Chondrocyte (in vitro differentiated cells): ENCODE measurements around the gene NTPCR. TPM values are rescaled to one million over a fixed set of nuclear protein-coding genes. Genes with fewer than 3 reads are reported as not detected.

ENCODE experiments used
- DNase-seq: peaks from one replicate; pipeline ENCODE4 v3.0.0; 2021; ENCODE audit warnings: mixed read lengths, low spot score
- H3K27ac Mint-ChIP-seq: one replicate; pipeline ENCODE4 v1.8.0; 2021; ENCODE audit warnings: mild to moderate bottlenecking, moderate library complexity, mixed read lengths; ENCODE audit not compliant: unreplicated experiment
- H3K27me3 Mint-ChIP-seq: 2 replicates; pipeline ENCODE4 v1.8.0; 2021; ENCODE audit warnings: low read depth, mixed read lengths
- H3K36me3 Mint-ChIP-seq: 2 replicates; pipeline ENCODE4 v1.8.0; 2021; ENCODE audit warnings: low read depth, mixed read lengths
- H3K4me1 Mint-ChIP-seq: 2 replicates; pipeline ENCODE4 v1.8.0; 2021; ENCODE audit warnings: low read depth, mild to moderate bottlenecking, mixed read lengths
- H3K4me3 Mint-ChIP-seq: one replicate; pipeline ENCODE4 v1.8.0; 2021; ENCODE audit warnings: mild to moderate bottlenecking, moderate library complexity, mixed read lengths; ENCODE audit not compliant: unreplicated experiment
- H3K9me3 Mint-ChIP-seq: 2 replicates; pipeline ENCODE4 v1.8.0; 2021; ENCODE audit warnings: low read depth, mixed read lengths
- total RNA-seq: library from RNA; stranded (reverse); gene quantifications from 3 replicates; pipeline ENCODE4 v1.2.1, GENCODE V29; 2021
- TF ChIP-seq, protein P1 (sequence below): fragments of 200-600 bp; sonication (generic); IDR thresholded peaks from 2 replicates; pipeline ENCODE4 v1.5.0; 2021; ENCODE audit warnings: antibody characterized with exemption, mild to moderate bottlenecking, moderate library complexity

Gene NTPCR
- total RNA-seq, 1 donor from 2014 or later = 24.8 TPM

DNA sequence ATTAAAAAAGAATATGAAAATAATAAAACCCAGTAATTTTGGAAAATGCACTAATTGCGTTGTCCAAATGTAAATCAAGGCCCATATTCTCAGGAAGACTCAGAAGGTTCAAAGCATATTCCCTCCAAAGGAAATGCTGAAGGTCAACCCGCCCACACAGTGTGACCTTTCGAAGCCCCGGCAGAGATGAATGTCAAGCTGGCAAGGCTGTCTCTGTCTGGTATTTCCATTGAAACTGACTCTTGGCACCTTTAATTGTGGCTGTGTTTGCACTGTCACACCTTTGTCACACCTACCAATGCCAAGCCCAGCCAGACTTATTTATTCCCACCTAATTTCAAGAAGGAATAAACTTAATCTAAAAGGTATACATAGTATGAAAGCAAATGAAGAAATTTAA, 82.5 kb downstream of the NTPCR start:
- Mint-ChIP-seq H3K27me3 (no peaks in the 10 kb centered on the region), H3K27ac (no peak overlapping the region), H3K36me3 (no peaks in the 10 kb centered on the region), H3K4me3 (no peak overlapping the region), H3K4me1 (no peaks in the 10 kb centered on the region), H3K9me3 (no peaks in the 10 kb centered on the region)
- TF ChIP-seq, protein P1, sequence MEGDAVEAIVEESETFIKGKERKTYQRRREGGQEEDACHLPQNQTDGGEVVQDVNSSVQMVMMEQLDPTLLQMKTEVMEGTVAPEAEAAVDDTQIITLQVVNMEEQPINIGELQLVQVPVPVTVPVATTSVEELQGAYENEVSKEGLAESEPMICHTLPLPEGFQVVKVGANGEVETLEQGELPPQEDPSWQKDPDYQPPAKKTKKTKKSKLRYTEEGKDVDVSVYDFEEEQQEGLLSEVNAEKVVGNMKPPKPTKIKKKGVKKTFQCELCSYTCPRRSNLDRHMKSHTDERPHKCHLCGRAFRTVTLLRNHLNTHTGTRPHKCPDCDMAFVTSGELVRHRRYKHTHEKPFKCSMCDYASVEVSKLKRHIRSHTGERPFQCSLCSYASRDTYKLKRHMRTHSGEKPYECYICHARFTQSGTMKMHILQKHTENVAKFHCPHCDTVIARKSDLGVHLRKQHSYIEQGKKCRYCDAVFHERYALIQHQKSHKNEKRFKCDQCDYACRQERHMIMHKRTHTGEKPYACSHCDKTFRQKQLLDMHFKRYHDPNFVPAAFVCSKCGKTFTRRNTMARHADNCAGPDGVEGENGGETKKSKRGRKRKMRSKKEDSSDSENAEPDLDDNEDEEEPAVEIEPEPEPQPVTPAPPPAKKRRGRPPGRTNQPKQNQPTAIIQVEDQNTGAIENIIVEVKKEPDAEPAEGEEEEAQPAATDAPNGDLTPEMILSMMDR = no peak
- no peak for DNase-seq

DNA sequence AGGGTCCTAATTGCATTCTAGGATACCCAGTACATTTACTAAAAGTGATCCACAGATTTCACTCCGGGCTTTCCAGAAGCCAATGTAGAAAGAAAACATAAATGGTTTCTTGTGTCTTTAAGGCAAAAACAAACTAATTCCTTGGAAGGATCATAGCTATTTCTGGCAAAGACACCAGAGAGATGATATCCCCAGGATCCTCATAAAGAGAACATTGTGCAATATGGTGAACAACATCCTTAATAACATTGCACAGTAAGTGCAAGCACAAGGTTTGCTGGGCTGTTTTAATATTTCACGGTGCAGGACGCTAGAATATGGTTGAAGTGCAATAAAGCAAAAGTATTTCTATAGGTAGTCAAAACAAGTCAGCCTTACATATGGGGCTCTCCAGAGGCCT, 83.0 kb downstream of the NTPCR start:
- no peak for DNase-seq
- Mint-ChIP-seq H3K36me3 (no peaks in the 10 kb centered on the region), H3K9me3 (no peaks in the 10 kb centered on the region), H3K4me3 (no peak overlapping the region), H3K27me3 (no peaks in the 10 kb centered on the region), H3K4me1 (no peaks in the 10 kb centered on the region), H3K27ac (no peak overlapping the region)
- TF ChIP-seq, protein P1 = no peak

Other genes starting within 250 kb of the NTPCR start
- 0.46 to 1.0 TPM (median 0.60 TPM) in 3 replicates for gene MAP10, start 145.2 kb upstream of the NTPCR start, total RNA-seq